Gastrocnemius medialis (tissue), 4 donors: Measurements from ENCODE around the gene PLCH1.

Source experiments
- CTCF ChIP-seq, 5 experiments: fragments of 450-650 bp in 3 of 5; fragments of 200-600 bp in 2 of 5; sonication (generic) in 2 of 5; IDR thresholded peaks in 4 of 5; conservative IDR thresholded peaks in 1 of 5; 1 replicate in 4 of 5; 2 replicates in 1 of 5; pipeline ENCODE4 v1.5.1; 2016 to 2019; ENCODE audit warnings: antibody characterized with exemption in 5 of 5, mild to moderate bottlenecking in 3 of 5, moderate library complexity in 3 of 5
- POLR2A ChIP-seq, 2 donors: fragments of 450-650 bp; IDR thresholded peaks; one replicate each; pipeline ENCODE4 v1.6.1; 2017; ENCODE audit warnings: antibody characterized with exemption in 2 of 2, mild to moderate bottlenecking in 2 of 2, moderate library complexity in 2 of 2

GRCh38 chr3:155690921-155691320 lies 54.0 kb downstream of the PLCH1 start:
- TF ChIP-seq POLR2A (IDR thresholded peaks at IDR 0.05) (no peak), CTCF (IDR thresholded peaks at IDR 0.05 in 4 of 5, conservative IDR thresholded peaks at IDR 0.05 in 1 of 5) (no peak)
